A549 treated with AZD9567 at 1 μM for 4 hours (cell line): Measurements from ENCODE around the gene NOL4L. TPM values are rescaled to one million over a fixed set of nuclear protein-coding genes. Genes with fewer than 3 reads are reported as not detected.

Experiments
- total RNA-seq: library from RNA; stranded (reverse); fragments of 200-300 nt; extraction: Qiagen RNA extraction; gene quantifications from 5 replicates; pipeline ENCODE4 v1.2.3, GENCODE V29; 2022; ENCODE audit not compliant: insufficient read depth

The NOL4L gene, protein sequence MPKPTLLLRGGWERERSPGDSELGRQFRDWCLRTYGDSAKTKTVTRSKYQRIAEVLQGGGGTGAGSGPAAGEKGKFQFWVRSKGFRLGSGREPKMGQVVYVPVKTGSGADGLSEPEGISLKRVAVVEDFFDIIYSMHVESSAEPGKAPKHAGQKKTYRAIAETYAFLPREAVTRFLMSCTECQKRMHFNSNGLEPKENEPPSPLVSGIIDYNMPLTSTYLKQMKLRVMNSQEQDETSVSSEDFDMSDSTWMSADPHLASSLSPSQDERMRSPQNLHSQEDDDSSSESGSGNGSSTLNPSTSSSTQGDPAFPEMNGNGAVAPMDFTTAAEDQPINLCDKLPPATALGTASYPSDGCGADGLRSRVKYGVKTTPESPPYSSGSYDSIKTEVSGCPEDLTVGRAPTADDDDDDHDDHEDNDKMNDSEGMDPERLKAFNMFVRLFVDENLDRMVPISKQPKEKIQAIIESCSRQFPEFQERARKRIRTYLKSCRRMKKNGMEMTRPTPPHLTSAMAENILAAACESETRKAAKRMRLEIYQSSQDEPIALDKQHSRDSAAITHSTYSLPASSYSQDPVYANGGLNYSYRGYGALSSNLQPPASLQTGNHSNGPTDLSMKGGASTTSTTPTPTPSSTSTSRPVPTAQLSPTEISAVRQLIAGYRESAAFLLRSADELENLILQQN
- total RNA-seq = 8.4 to 13.0 TPM (median 11.9 TPM) in 5 replicates

DNA sequence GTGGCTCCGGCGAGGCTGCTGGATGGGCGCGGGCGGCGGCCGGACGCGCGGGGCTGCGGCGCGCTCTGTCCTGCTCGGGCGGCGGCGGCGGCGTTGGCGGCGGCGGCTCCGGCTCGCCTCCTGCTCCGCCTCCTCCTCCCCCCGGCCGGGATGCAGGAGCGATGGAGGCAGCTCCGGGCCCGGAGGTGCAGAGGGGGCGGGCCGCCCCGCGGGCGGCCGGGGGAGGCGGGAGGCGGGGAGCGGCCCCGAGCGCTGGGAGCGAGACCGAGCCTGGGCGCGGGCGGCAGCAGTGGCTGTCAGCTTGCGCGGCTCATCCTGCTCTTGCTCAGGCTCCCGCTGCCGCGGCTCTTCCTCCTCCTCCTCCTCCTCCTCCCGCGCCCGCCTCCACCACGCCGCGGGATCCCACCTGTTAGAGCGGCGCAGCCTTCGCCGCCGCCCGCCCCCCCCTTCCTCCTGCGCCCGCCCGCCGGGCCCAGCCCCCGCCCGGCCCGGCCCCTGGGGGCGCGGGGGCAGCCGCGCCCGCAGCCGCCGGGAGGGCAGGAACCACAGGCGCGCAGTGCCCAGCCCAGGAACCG lies at the start of gene NOL4L:
TSS of gene NOL4L (minus strand) at position 323 of the 575 bp plus-strand sequence. CDS start 443 bp downstream, outside the sequence.

Other genes starting within 250 kb of the NOL4L start
- 24.6 to 30.9 TPM (median 29.7 TPM) in 5 replicates for gene ASXL1, start 227.0 kb downstream of the NOL4L start, total RNA-seq
- not detected in 5 replicates for gene C20orf203, start 88.6 kb upstream of the NOL4L start, total RNA-seq
- gene COMMD7, start 158.1 kb upstream of the NOL4L start, total RNA-seq = 57.0 to 63.0 TPM (median 58.4 TPM) in 5 replicates
- 2.7 to 5.0 TPM (median 4.5 TPM) in 5 replicates for gene DNMT3B, start 177.1 kb upstream of the NOL4L start, total RNA-seq
- 138 to 185 TPM (median 143 TPM) in 5 replicates for gene MAPRE1, start 234.6 kb upstream of the NOL4L start, total RNA-seq